T-helper 1 cell treated with Interleukin-12 subunit alpha and Interleukin-12 subunit beta and Interleukin-4 antibody, amounts not matched to agents 30 ng/mL and 1 ng/mL, for 36 hours (primary cell): ENCODE measurements around the gene C16orf86. TPM values are rescaled to one million over a fixed set of nuclear protein-coding genes. Genes with fewer than 3 reads are reported as not detected.

Source experiments
- intact Hi-C: fragments of 100-400 bp; cut with micrococcal nuclease; formaldehyde crosslinking; loops from one replicate; pipeline ENCODE4 v1.15.1; 2024
- total RNA-seq: library from RNA; stranded (reverse); gene quantifications from 2 replicates; pipeline ENCODE4 v1.2.3, GENCODE V29; 2022

C16orf86 gene
- total RNA-seq, 1 donor from 2014 or later: 1.9 TPM

DNA sequence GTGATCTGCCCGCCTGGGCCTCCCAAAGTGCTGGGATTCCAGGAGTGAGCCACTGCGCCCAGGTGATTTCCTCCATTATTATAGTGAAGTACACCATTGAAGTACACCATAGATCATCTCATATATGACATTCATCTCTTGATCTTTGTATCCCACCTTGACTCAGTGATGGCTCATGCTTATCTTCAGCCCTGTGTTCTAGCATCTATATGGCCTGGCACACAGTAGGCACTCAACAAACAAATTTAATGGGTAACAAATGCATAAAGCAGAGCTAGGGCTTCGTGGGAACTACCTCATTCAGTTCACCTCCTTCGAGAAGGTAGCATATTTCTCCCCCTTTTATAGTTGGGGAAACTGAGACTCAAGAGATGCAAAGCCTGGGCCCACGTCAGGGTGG lies 1.0 kb upstream of the C16orf86 start:
- intact Hi-C loops: loop anchor here (5.0 kb wide), 2 partner anchors 418 to 483 kb away; partner anchors contain the start of genes FHOD1, MATCAP1 and SLC9A5

DNA sequence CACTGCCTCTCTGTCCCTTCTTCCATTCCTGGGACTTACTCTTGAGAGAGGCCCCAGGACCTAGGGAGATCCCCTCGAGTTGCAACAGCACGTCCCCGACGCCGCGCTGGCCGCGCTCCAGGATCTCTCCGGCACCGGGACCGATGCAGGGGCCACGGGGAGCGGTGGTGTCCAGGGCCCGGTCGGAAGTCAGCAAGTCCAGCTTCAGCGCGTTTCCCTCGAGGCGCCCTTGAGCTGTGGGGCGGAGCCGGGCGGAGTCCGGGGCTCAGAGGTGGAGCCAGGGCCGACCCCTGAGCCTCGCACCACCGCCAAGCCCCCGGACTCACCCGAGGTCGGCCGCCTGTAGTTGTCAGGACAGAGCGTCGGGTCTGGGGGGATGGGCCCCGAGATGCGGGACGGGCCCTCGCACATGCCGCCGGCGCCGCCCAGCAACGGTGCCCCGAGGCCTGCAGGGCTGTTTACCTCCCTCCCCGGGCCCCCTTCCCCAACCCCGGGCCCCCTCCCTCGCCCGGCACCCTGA lies 522 bp upstream of the C16orf86 start:
- intact Hi-C loops: loop anchor here (1.0 to 5.0 kb wide), 5 partner anchors 104 to 484 kb away; partner anchors contain the start of genes CTCF, EDC4, FHOD1 and MATCAP1

DNA sequence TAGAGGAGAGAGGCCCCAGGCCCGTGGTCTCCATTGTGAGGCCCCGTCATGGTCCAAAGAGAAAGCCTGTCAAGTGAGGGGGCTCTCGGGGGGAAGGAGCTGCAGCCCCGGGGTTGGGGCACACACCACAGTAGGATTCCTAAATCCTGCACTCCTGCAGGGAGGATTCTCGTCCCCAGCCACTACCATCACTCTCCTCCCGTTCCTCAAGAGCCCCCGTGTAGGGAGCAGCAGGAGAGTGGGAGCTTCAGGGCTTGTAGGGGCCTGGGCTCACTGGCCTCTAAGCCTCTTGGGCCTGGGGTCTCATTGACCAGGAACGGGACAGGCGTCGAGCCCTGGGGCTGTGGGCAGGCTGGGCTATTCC lies 821 bp downstream of the C16orf86 start:
- intact Hi-C loops: loop anchor here (2.0 to 5.0 kb wide), 3 partner anchors 205 to 485 kb away; partner anchors contain the start of genes EDC4, FHOD1, MATCAP1 and SLC9A5

DNA sequence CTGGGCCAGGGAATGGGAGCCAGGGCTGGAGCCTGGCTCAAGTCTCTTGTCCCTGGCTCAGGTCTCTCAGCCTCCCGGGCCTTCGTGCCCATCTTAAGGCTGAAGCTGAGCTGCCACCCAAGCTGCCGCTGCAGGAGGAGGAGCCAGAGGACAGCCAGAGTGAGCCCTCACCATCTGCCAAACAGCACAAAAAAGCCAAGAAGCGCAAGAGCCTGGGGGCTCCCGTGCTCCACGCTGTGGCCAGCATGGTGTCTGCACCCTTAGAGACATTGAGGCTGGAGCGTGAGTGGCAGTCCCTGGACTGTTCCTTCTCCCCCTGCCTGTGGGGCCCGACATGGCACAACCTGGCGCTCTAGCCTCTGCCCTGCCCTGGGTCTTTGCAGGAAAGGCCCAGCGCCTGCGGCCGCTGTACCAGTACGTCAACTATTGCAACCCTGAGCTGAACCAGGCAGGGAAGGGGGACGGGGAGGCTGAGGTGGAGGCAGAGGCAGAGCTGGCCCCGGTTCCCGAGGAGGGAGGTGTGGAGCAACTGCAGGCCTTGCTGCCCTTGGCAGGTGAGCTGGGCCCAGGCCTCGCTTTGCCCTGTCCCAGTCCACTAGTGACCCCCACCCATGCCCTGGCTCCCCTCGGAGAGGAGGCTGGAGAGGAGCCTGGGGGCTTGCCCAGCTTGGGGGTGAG lies 1.3 kb downstream of the C16orf86 start:
- intact Hi-C loops: loop anchor here (1.0 to 5.0 kb wide), 10 partner anchors 8 to 486 kb away; partner anchors contain the start of genes ACD, ATP6V0D1, EDC4 and FHOD1

DNA sequence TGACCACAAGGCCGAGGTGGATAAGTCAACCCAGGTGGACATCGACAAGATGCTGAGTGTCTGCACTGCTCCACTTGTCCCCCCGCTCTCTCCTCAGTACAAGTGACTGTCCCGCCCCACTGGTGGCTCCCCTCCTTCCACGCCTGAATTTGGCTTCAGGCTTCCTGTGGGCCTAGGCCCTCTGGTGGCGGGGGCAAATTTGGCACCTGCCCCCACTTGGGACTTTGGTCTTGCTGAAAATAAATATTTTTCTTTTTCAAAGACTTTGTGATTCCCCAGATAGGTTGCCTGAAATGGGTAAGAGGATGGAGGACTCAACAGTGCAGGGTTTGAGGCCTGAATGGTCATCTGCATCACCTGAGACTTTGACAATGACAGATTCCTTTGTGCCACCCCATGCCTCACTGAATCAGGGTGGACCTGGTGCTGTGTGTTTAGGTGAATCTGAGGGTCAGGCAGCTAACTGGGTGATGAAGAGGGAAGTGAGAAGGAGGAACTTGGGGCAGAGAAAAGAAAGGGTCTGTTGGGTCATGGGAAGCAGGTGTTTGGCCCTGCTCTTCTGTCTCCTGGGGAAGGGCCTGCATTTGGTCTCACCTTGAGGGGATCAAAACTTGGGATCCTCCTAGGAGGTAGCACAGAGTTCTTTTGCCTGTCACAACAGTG lies 2.0 kb downstream of the C16orf86 start:
- intact Hi-C loops: loop anchor here (1.0 to 5.0 kb wide), 9 partner anchors 8 to 486 kb away; partner anchors contain the start of genes ACD, ATP6V0D1, FHOD1 and MATCAP1

DNA sequence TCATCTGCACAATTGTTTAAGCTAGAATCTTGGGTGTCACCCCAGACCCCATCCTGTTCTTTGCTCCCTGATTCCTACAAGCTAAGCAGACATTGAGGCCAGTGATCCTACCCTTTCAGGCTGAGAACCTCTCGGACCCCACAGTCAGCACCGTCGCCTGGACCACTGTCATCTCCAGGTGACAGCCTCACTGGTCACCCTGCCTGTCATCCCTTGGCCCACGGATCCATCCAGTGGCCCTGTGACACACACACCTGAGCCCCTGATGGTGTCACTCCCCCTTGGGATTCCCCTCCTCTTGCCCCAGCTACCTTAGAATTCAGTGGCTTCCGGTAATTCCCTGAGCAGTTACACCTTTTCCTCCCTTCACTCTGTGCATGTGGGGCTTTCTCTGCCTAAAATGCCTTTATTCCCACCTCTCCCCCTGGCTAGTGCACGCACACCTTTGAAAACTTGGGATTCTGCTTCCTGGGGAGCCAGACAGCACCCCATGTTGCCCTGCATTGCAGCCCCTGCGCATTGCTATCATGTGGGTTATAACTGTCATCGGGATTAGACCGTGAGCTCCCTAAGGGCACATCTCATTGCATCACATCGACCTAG lies 3.0 kb downstream of the C16orf86 start:
- intact Hi-C loops: loop anchor here (5.0 kb wide), 2 partner anchors 422 to 487 kb away; partner anchors contain the start of genes FHOD1, MATCAP1 and SLC9A5

DNA sequence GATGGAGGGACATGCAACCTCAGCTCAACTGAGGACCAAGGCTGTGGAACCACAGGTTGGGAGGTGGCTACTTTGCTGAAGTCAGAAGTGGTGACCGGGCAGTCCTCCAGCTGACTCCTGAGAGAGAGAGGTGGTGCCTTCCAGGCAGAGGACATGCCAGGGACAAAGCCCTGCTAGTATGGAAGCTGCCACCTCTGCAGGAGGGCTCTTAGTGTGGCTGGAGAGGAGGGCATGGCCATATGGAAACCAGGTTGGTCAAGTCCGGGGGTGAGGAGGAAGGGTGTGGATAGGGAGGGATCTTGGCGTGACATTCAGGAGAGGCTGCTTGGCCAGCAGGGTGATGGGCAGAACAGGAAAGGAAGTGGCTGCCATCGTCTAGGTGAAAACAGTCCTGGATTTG lies 5.7 kb downstream of the C16orf86 start:
- intact Hi-C loops: loop anchor here (1.0 kb wide), 4 partner anchors 134 to 256 kb away; partner anchors contain the start of genes RANBP10 and TSNAXIP1

DNA sequence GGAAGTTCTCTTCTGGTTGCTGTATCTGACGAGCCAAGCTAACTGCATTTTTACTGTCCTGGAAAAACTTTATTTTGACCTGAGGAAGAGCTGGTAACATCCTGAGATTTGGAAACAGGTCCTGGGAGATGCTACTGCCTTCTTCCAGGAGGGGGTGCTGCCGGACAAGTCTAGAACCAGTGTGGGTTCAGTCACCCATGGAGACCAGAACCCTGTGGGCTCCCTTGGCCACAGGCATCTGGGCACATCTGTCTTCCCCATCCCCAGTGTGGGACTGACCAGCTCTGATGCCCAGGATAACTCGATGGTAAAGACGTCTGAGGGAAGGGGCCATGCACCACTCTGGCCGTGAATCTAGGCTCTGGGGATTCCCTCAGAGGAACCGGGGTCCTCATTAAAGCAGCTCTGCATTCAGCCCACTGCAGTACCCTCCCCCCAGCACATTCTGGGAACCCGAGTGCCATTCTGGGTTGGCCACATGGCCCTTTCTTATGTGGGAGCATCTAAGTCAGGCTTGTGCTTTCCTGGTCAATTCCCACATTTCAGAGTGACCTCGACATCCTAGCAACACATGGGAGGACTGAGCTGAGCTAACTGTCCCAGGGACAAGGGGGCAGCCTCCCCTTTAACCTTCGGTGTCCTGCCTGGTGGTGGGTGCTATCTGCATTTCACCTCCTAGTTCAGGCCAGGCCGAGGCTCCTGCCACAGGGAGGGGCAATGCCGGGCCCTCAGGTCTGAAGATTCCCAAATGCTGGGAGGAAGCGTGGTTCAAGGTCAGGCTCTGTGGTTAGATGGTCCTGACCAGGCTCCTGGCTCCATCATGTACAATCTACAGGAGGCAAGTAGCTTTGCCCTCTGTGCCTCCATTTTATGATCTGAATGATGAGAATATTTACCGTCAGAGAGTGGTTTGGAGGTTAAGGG lies 6.4 kb downstream of the C16orf86 start:
- intact Hi-C loops: loop anchor here (1.0 kb wide), 4 partner anchors 133 to 255 kb away; partner anchors contain the start of genes RANBP10 and TSNAXIP1

DNA sequence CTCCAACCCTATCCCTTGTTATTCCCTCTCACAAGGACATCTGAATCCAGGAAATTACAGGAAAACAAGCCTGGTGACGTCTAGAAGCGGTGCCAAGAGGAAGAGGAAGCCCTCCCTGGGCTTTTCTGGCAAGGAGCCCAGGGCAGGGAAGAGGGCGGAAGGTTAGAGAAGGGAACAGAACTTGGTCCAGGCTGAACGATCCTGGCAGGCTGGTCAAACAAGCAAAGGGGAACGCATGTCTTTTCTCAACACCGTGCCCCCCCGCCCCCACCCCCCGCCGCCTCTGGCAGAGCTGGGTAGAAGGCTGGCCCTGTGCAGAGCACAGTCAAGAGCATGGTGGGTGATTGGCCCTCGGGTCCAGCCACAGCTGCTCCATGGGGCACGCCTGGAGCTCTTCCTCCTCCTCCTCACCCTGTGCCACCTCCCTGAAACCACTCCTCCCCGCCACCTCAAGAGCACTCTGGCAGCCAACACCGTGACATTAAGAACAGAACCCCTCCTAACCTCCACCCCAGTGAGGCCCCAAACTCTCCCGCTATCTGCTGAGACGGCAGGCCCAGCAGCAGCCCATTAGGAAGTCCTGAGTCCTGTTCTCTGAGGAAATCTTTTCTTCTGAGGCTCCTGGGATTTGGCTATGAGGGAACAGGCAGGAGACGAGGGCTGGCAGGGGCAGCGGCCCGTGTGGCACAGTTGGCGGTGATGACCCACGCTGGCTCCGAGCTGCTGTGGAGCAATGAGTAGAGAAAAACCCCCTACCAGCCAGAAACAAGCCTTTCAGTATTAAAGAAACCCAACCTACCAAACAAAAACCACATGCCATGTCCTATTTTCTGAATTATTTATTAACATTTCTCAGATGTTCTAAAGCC lies 7.3 kb downstream of the C16orf86 start:
- intact Hi-C loops: no loop called here

DNA sequence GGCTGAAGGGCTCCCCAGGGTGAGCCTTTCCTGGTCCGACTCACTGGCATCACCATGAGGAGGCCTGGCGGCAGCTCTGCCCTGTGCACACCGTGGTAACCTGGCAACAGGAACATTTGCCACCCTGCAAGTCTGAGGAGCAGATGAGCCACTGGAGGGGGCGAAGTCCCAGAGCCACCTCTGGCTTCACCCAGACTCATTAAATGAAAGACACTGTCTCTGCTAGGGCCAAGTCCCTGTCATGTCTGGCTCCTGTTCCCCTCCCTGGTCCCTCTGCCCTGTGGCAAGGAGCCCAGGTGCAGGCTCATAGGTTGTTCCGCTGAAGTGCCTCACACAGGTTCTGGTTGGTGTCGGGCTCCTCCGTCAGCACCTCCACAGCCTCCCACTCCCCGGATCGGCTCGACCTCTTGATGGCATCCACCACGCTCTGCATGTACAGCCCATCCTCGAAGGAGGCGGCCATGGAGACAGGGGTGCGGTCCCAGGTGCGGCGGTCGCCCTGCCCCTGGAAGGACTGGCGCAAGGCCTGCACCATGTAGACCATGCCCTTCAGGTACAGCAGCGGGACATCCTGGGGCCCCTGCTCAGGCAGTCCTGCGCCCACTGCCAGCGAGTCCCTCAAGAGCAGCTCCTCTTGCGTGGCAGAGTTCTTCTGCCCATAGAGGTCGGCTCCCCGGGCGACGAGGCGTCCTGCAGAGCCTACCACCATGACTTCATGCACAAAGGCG lies 8.4 kb downstream of the C16orf86 start:
- intact Hi-C loops: no loop called here

DNA sequence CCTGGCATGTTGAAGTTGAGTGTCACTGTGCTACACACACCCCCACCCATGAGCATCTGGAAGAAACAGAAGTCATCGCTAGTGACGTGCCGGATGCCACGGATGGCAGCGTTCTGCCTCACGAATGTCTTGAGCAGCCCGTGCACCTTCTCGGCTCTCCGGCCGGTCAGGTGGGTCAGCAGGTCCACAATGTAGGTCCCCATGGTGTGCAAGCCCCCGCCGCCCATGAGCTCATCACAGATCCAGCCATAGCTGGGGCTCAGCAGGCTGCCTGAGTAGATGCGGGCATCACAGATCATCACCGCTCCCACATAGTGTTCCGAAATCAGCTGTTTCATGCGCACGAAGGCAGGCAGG lies 8.9 kb downstream of the C16orf86 start:
- intact Hi-C loops: no loop called here

DNA sequence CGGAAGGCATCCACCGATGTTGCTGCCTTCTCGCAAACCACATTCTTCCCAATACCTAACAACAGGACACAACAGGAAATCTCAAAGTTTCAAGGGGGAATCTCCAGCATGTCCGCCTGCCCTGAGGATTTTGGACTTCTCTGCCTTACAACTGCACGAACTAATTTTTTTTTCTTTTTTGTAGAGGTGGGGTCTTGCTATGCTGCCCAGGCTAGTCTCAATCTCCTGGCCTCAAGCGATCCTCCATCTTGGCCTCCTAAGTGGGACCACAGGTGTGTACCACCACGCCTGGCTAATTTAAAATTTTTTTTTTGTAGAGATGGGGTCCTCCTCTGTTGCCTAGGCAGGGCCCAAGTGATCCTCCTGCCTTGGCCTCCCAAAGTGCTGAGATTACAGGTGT lies 9.4 kb downstream of the C16orf86 start:
- intact Hi-C loops: no loop called here

DNA sequence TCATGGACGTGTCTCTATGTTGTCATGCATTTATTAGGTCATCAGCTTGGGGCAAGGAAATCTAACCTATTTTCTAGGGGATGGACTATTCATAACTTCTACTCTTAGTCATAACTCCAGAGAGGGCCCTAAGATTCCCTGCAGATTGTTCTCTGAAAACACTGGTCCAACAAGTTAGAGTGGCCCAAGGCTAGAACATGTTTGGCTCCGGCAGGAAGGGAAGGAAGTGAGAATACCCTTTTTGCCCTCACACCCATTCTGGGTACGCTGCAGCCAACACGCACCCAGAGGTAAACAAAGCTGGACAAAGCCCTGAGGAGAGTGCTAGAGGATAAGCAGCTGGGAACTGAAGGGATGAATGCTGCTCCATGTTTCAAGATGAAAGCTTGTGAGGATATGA lies 9.9 kb downstream of the C16orf86 start:
- intact Hi-C loops: no loop called here

DNA sequence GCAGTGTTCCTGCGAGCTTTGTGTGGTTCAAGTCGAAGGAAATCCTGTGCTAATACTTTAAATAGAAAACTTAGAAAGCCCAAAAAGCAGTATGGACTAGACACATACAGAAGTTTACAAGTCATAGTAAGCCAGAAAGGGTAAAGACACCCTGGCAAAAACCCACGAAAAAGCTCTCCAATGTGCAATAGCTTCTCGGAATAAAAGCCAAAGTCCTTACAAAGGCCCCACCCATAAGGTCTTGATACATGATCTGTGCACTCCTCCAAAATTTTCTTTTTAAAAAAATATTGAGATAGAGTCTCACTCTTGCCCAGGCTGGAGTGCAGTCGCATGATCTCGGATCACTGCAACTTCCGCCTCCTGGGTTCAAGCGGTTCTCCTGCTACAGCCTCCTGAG lies 10.3 kb downstream of the C16orf86 start:
- intact Hi-C loops: no loop called here

DNA sequence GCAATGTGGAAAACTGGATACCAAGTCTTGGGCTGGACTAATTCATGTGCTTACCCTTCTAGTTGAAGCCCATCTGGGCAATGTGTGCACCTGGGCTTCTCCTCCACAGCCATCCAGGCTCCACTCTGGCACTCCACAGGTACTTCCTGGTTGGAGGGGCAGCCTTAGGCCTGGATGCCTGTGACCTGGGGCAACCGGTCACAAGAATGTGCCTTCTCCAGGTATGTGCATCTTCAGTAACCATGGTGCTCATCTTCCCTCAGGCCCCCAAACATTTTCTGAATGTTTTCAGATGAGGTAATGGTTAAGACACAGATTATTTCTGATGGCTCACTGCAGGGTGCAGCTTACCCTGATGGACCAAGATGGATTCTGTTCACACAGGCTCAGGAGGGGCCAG lies 11.1 kb downstream of the C16orf86 start:
- intact Hi-C loops: no loop called here

DNA sequence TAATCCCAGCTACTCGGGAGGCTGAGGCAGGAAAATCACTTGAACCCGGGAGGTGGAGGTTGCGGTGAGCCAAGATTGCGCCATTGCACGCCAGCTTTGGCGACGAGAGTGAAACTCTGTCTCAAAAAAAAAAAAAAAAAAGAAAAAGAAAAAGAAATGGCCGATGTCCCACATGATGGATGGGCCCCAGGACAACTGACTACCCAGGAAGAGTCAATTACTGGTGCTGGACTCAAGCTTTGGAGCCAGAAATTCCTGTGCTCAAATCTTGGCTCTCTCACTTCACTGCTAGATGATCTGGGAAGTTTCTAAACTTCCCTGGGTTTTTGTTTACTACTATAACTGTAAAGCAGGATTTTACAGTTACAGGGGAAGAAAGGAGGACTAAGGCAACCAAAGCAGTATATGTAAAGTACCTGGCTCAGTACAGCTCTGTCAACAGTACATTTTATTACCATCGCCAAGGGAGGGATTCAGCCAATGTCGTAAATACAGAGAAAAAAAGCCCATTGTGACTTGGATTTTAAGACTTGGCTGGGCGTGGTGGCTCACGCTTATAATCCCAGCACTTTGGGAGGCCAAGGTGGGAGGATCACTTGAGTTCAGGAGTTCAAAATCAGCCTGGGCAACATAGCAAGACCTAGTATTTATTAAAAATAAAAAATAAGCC lies 11.9 kb downstream of the C16orf86 start:
- intact Hi-C loops: no loop called here

DNA sequence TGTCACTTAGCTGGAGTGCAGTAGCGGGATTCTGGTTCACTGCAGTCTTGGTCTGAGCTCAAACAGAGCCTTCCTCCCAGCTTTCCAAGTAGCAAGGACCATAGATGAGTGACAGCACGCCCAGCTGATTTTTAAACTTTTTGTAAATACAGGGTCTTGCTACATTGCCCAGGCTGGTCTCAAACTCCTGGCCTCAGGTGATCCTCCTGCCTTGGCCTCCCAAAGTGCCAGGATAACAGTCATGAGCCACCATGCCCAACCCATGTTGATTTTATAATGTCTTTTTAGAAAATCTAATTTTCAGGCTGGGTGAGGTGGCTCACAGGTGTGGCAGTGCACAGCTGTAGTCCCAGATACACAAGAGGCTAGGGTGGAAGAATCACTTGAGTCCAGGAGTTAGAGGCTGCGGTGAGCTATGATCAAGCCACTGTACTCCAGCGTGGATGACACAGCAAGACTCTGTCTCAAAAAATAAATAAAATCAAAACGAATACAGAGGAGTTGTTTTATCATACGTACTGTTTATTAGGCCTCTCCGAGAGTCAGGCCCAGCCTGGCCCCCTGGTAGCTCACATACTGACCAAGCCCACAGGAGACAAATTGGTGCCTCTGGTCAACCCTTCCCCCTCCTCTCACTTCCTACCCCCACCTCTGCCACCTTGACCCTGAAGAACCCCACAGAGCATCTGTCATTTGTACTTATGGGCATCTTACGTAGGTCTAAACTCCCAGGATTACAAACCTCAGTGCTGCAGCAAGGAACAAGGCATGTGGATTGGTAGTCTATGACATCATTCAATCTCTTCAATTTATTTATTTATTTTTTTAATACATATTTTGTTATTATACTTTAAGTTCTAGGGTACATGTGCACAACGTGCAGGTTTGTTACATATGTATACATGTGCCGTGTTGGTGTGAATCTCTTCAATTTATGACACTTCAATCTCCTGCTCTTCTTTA lies 13.6 kb downstream of the C16orf86 start:
- intact Hi-C loops: no loop called here
